GM18520 (cell line): Measurements from ENCODE around the gene ALG12.

Source experiments
- ATAC-seq: cut with Tn5 transposase; IDR thresholded peaks from one replicate; pipeline ENCODE4 v1.9.1; 2021; ENCODE audit not compliant: unreplicated experiment

The ALG12 gene

GRCh38 chr22:49894322-49895054 is 23.8 kb downstream of the ALG12 start:
- ATAC-seq = no peak

DNA sequence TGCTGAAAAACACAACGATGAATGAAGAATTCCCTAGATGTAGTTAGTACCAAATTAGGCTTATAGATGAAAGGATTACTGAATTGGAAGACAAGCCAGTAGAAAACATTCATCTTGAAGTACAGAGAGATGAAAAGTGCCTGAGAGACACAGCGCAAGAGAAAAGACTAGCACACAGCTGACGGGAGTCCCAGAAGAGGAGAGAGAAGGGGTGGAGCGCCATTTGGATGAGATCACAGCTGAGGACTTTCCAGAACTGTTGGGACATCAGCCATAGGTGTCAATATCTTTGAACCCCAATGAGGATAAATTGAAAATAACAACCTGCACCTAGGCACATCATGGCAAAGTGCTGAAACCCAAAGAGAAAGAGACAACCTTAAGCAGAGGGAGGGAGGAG is 25.2 kb downstream of the ALG12 start:
- ATAC-seq = no peak

GRCh38 chr22:49892226-49892899 is 25.9 kb downstream of the ALG12 start:
- ATAC-seq = no peak

GRCh38 chr22:49889071-49889470 is 29.2 kb downstream of the ALG12 start:
- no peak for ATAC-seq

DNA sequence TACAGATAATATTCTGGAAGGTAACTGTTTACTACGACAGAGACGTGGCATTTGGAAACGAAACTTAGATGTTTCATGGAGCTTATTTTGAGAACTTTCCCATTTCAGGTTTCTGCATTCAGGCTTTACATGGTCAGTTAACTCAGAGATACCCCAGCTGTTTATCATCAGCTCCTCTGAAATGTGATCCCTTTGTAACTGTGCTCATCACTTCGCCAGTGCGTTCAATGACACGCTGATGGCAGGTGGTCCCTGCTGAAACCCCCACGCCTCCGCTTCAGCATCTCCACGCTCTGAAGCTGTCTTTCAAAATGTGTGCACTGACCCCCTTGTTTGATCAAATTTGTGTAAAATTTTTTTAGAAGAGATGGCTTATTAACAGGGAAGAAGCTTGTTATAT is 30.5 kb downstream of the ALG12 start:
- ATAC-seq = no peak

- ATAC-seq = no peak
Observed at GRCh38 chr22:49887064-49887451, 31.2 kb downstream of the ALG12 start.

- no peak for ATAC-seq
Observed at GRCh38 chr22:49886346-49887063, 31.7 kb downstream of the ALG12 start.

GRCh38 chr22:49885881-49886280 is 32.4 kb downstream of the ALG12 start:
- no peak for ATAC-seq

DNA sequence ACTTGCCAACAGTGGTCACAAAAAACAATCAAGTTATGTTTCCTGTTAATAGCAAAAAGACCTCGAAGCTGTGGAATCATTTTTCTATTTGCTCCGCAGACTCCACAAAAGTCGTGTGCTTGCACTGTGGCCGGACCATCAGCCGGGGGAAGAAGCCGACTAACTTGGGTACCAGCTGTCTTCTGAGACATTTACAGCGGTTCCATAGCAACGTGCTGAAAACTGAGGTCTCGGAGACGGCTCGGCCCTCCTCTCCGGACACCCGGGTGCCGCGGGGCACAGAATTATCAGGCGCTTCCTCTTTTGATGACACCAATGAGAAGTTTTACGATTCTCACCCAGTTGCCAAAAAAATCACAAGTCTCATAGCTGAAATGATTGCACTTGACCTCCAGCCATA is 33.0 kb downstream of the ALG12 start:
- no peak for ATAC-seq

DNA sequence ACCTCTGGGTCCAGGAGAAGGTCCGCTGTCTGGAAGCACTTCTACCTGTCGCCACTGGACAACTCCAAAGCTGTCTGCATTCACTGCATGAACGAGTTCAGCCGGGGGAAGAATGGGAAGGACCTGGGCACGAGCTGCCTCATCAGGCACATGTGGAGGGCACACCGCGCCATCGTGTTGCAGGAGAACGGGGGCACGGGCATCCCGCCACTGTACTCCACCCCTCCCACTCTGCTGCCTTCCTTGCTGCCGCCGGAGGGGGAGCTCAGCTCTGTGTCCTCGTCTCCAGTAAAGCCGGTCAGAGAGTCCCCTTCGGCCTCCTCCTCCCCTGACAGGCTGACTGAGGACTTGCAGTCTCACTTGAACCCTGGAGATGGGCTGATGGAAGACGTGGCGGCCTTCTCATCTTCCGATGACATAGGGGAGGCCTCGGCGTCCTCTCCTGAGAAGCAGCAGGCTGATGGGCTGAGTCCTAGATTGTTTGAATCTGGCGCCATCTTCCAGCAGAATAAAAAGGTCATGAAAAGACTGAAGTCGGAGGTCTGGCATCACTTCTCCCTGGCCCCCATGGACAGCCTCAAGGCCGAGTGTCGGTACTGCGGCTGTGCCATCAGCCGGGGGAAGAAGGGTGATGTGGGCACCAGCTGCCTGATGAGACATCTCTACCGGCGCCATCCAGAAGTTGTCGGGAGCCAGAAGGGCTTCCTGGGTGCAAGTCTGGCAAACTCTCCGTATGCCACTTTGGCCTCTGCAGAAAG is 33.6 kb downstream of the ALG12 start:
- ATAC-seq = no peak

DNA sequence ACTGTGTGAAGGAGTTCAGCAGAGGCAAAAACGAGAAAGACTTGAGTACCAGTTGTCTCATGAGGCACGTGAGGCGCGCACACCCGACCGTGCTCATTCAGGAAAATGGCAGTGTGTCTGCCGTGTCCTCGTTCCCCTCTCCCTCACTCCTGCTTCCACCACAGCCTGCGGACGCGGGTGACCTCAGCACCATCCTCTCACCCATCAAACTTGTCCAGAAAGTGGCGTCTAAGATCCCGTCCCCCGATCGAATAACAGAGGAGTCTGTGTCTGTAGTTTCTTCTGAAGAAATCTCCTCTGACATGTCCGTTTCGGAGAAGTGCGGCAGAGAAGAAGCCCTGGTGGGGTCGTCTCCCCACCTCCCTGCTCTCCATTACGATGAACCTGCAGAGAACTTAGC is 34.2 kb downstream of the ALG12 start:
- ATAC-seq = no peak

DNA sequence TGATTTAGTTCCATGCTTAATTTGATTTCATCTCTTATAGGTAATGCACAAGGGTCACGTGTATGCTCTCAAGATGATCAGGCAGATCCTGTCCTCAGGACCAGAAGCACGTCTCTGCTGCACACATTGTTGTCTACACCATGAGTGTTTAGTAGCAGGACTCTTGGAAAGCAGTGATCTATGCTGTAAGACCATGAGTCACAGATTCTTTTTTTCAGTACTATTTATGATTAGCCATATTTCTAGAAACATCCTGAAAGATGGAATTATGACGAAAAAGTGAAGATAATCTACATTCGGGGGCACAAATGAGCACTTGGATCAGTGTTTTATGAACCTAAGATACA is 35.0 kb downstream of the ALG12 start:
- no peak for ATAC-seq

GRCh38 chr22:49882519-49883293 is 35.5 kb downstream of the ALG12 start:
- ATAC-seq = no peak

DNA sequence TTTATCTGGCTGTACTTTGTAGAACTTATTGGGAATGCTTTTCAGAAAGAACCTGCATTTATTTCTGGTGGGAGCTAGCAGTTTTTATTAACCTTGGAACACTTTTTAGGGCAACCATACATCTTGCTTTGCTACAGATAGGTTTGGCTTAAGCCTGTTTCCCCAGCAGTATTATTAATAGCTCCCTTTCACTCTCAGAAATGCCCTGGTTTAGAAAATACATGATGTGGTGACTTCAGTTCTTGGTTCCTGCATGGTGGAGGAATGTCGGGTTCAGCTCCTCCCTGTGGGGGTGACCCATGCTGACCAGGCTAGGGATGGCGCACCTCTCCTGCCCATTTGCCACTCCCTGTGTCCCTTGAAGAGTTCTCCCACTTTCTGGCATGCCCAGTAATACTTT is 36.4 kb downstream of the ALG12 start:
- no peak for ATAC-seq

- ATAC-seq = no peak
Observed at GRCh38 chr22:49880281-49880680, 38.0 kb downstream of the ALG12 start.

GRCh38 chr22:49879871-49880270 is 38.4 kb downstream of the ALG12 start:
- ATAC-seq = no peak

DNA sequence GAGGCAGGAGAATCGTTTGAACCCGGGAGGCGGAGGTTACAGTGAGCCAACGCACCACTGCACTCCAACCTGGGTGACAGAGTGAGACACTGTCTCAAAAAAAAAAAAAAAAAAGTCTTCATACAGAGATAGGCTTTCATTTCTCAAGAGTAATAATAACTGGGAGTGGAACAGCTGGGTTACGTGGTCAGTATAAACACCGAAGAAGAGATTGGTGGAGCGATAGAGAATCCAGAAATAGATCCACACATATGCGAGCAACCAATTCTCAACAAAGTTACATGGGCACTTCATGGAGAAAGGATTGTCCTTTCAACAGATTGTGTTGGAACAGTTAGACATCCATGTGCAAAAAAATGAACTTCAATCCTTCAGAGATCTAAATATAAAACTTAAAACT is 40.0 kb downstream of the ALG12 start:
- no peak for ATAC-seq

- ATAC-seq = no peak
Observed at GRCh38 chr22:49877642-49878041, 40.6 kb downstream of the ALG12 start.

DNA sequence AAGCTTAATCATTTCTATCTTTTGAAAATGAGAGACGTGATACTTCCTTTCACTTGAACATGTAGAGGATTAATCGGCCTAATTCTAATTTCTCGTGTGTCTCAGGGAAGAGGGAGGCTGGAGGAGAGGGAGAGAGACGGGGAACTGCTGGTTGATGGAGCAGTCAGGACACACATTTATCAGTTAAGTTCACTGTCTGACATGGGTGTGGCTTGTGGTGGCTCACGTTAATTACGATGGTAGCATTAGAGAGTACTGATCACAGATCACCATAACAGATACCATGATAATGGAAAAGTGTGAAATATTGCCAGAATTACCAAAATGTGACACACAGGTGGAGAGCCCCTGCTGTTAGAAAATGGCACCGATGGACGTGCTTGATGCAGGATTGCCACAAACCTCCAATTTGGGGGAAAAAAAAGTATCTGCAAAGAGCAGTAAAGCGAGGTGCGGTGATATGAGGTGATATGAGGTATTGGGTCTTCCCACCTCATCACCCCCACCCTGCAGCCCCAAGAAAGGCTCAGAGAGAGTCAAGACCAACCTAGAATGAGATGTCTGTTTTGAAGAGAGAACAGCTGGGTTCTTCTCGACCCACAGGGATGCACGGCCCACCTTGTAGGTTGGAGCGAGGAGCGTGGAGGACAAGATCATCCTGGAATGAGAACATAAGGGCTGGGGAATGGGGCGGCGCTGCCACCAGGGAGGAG is 44.9 kb downstream of the ALG12 start:
- no peak for ATAC-seq

DNA sequence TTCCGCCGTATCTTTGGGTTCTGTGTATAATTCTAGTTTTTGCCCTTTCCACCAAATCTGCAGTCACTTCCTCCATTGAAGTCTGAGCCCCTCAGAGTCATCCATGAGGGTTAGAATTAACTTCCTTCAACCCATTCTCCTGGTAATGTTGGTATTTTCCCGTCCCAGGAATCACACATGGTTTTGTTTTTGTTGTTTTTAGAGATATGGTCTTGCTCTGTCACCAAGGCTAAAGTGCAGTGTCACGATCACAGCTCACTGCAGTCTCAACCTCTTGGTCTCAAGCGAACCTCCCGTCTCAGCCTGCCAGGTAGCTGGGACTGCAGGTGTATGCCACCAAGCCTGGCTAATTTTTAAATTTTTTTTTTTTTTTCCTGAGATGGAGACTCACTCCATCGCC is 45.9 kb downstream of the ALG12 start:
- no peak for ATAC-seq
